HCT116 (cell line): ENCODE measurements around the gene NR4A1. TPM values are rescaled to one million over a fixed set of nuclear protein-coding genes. Genes with fewer than 3 reads are reported as not detected.

ENCODE experiments used
- ATAC-seq: fragments of 200-7000 bp; cut with Tn5 transposase; 2 replicates; pipeline ENCODE4 v1.9.1; 2020; ENCODE audit warnings: mild to moderate bottlenecking, moderate library complexity
- BruUV-seq: library from RNA; stranded (reverse); fragments of 400-500 nt; replicated peaks from 2 replicates; lab custom pipeline; 2021; lab: Mats Ljungman, UMichigan
- CTCF ChIA-PET: fragments of 300-600 bp; sonication (Branson Sonifier 250); formaldehyde crosslinking; loops from one replicate; lab custom pipeline; 2021; ENCODE audit warnings: antibody characterized with exemption; lab: Charles Lee
- POLR2A ChIA-PET: fragments of 300-600, 350-600 bp; sonication (Branson Sonifier 250); formaldehyde crosslinking; loops from one replicate; lab custom pipeline; 2021; ENCODE audit warnings: antibody characterized with exemption; lab: Charles Lee
- RAD21 ChIA-PET, 2 experiments: fragments of 300-600 bp; sonication (Branson Sonifier 250); formaldehyde crosslinking; loops; one replicate each; lab custom pipeline; 2023; ENCODE audit warnings: low total read pairs in 2 of 2; ENCODE audit not compliant: uncharacterized antibody in 2 of 2, unreplicated experiment in 2 of 2, low non-redundant PET in 1 of 2; lab: Charles Lee
- DNase-seq: peaks from one replicate; pipeline ENCODE4 v3.0.0-alpha.2; 2010; ENCODE audit warnings: low read depth, low spot score
- H2AFZ ChIP-seq: fragments of 200-600 bp; shearing (Covaris generic), sonication (generic); 2 replicates; pipeline ENCODE4 v1.6.1; 2017; ENCODE audit warnings: low read depth, mixed run types, mixed read lengths, antibody characterized with exemption, low read length; ENCODE audit not compliant: poor library complexity, severe bottlenecking
- H3K27ac ChIP-seq: 2 replicates; pipeline ENCODE4 v1.5.1; 2012; ENCODE audit warnings: low read depth, low read length
- H3K27me3 ChIP-seq: fragments of 200-600 bp; sonication (generic); 2 replicates; pipeline ENCODE4 v1.6.1; 2016; ENCODE audit warnings: mixed run types, low read length, mixed read lengths; ENCODE audit not compliant: insufficient read depth
- H3K36me3 ChIP-seq, 2 experiments: fragments of 200-500 bp in 1 of 2; fragments of 200-600 bp in 1 of 2; sonication (Bioruptor generic) in 1 of 2; sonication (generic) in 1 of 2; 2 replicates each; pipeline versions ENCODE4 v1.5.1 to v1.6.1; 2014 to 2016; ENCODE audit warnings: low read length in 2 of 2, inconsistent platforms in 1 of 2, mixed read lengths in 1 of 2, mixed run types in 1 of 2; ENCODE audit not compliant: insufficient read depth in 2 of 2, control insufficient read depth in 1 of 2
- H3K4me1 ChIP-seq, 2 experiments: fragments of 200-600 bp in 1 of 2; sonication (generic) in 1 of 2; 2 replicates each; pipeline versions ENCODE4 v1.5.1 to v1.6.1; 2012 to 2017; ENCODE audit warnings: low read length in 2 of 2, inconsistent platforms in 1 of 2, mild to moderate bottlenecking in 1 of 2, mixed read lengths in 1 of 2, mixed run types in 1 of 2, moderate library complexity in 1 of 2; ENCODE audit not compliant: insufficient read depth in 2 of 2, control insufficient read depth in 1 of 2
- H3K4me2 ChIP-seq: fragments of 200-600 bp; sonication (generic); 2 replicates; pipeline ENCODE4 v1.6.1; 2017; ENCODE audit warnings: mixed run types, low read length, mixed read lengths
- H3K4me3 ChIP-seq, 2 experiments: fragments of 200-600 bp in 1 of 2; sonication (generic) in 1 of 2; replicated peaks in 1 of 2; 2 replicates each; pipeline ENCODE4 v1.5.1; 2011 to 2016; ENCODE audit warnings: low read length in 2 of 2, control low read depth in 1 of 2, low read depth in 1 of 2, mild to moderate bottlenecking in 1 of 2, mixed read lengths in 1 of 2, mixed run types in 1 of 2
- H3K79me2 ChIP-seq: fragments of 200-600 bp; sonication (generic); 2 replicates; pipeline ENCODE4 v1.6.1; 2017; ENCODE audit warnings: mild to moderate bottlenecking, mixed run types, low read length, moderate library complexity, mixed read lengths; ENCODE audit not compliant: insufficient read depth
- H3K9ac ChIP-seq: fragments of 200-600 bp; sonication (generic); 2 replicates; pipeline ENCODE4 v1.6.1; 2016; ENCODE audit warnings: low read length, mixed read lengths
- H3K9me2 ChIP-seq: fragments of 200-600 bp; sonication (generic), shearing (Covaris generic); 2 replicates; pipeline ENCODE4 v1.6.1; 2017; ENCODE audit warnings: mixed run types, mild to moderate bottlenecking, moderate library complexity; ENCODE audit not compliant: insufficient read depth
- H3K9me3 ChIP-seq, 2 experiments: fragments of 200-500 bp in 1 of 2; fragments of 200-600 bp in 1 of 2; sonication (Bioruptor generic) in 1 of 2; sonication (generic) in 1 of 2; 2 replicates each; pipeline ENCODE4 v1.6.1; 2014 to 2017; ENCODE audit warnings: low read length in 2 of 2, mixed read lengths in 2 of 2, inconsistent platforms in 1 of 2, low read depth in 1 of 2, mild to moderate bottlenecking in 1 of 2, mixed run types in 1 of 2, moderate library complexity in 1 of 2; ENCODE audit not compliant: control insufficient read depth in 1 of 2, insufficient read depth in 1 of 2
- H4K20me1 ChIP-seq: fragments of 200-600 bp; sonication (generic), shearing (Covaris generic); 2 replicates; pipeline ENCODE4 v1.6.1; 2017; ENCODE audit warnings: mixed run types, mild to moderate bottlenecking, moderate library complexity; ENCODE audit not compliant: insufficient read depth
- ATF3 ChIP-seq: IDR thresholded peaks from 2 replicates; pipeline ENCODE4 v1.6.1; 2012
- CTCF ChIP-seq, 3 experiments: fragments of 200-600 bp in 1 of 3; sonication (generic) in 1 of 3; IDR thresholded peaks in 2 of 3; conservative IDR thresholded peaks in 1 of 3; 2 replicates each; pipeline ENCODE4 v1.5.1; 2012 to 2017; ENCODE audit warnings: low read depth in 2 of 3, low read length in 2 of 3, antibody characterized with exemption in 1 of 3, borderline replicate concordance in 1 of 3, control low read depth in 1 of 3, mild to moderate bottlenecking in 1 of 3, mixed read lengths in 1 of 3, mixed run types in 1 of 3, moderate library complexity in 1 of 3; ENCODE audit not compliant: insufficient read depth in 1 of 3
- ELF1 ChIP-seq: IDR thresholded peaks from 2 replicates; pipeline ENCODE4 v1.6.1; 2012; ENCODE audit warnings: low read depth, borderline replicate concordance
- EZH2 ChIP-seq: fragments of 200-600 bp; sonication (generic); IDR thresholded peaks from 2 replicates; pipeline ENCODE4 v1.6.1; 2017; ENCODE audit warnings: antibody characterized with exemption, mixed run types
- MAX ChIP-seq: IDR thresholded peaks from 2 replicates; pipeline ENCODE4 v1.6.1; 2012
- POLR2A ChIP-seq: IDR thresholded peaks from 2 replicates; pipeline ENCODE4 v1.7.0; 2011; ENCODE audit warnings: borderline replicate concordance; ENCODE audit not compliant: insufficient read depth, insufficient read length; ENCODE audit errors: extremely low read depth
- POLR2AphosphoS5 ChIP-seq: IDR thresholded peaks from 2 replicates; pipeline ENCODE4 v1.6.1; 2011; ENCODE audit warnings: mild to moderate bottlenecking, low read depth, low read length, moderate library complexity
- RAD21 ChIP-seq: IDR thresholded peaks from 2 replicates; pipeline ENCODE4 v1.6.1; 2012; ENCODE audit warnings: low read depth, mild to moderate bottlenecking
- SIN3A ChIP-seq: IDR thresholded peaks from 2 replicates; pipeline ENCODE4 v1.6.1; 2012; ENCODE audit warnings: low read depth
- YY1 ChIP-seq: IDR thresholded peaks from 2 replicates; pipeline ENCODE4 v1.6.1; 2011; ENCODE audit warnings: low read length, low read depth, moderate library complexity, mild to moderate bottlenecking; ENCODE audit not compliant: insufficient replicate concordance; ENCODE audit errors: extremely low read depth
- ZBTB33 ChIP-seq: IDR thresholded peaks from 2 replicates; pipeline ENCODE4 v1.6.1; 2011; ENCODE audit warnings: mild to moderate bottlenecking, low read length, moderate library complexity; ENCODE audit not compliant: insufficient replicate concordance; ENCODE audit errors: extremely low read depth
- intact Hi-C: fragments of 100-400 bp; cut with micrococcal nuclease; formaldehyde crosslinking; loops from 2 replicates; pipeline ENCODE4 v1.10.0; 2022
- total RNA-seq: library from RNA; stranded (reverse); gene quantifications from one replicate; pipeline ENCODE4 v1.2.1, GENCODE V29; 2021; ENCODE audit not compliant: unreplicated experiment
- TF ChIP-seq, protein P1 (sequence below): IDR thresholded peaks from 2 replicates; pipeline ENCODE4 v1.6.1; 2012; ENCODE audit warnings: low read depth

Gene NR4A1
- total RNA-seq, 1 experiment from 2014 or later: 35.3 TPM

- ChIA-PET CTCF (interaction anchor here (1.0 to 1.3 kb wide), 2 partner anchors 63 kb away, joined by 3 to 5 read pairs; no protein-coding TSS in a partner anchor), POLR2A (no interaction called here), RAD21 (no interaction called here)
- Histone ChIP-seq H2AFZ (no peak overlapping the region), H3K4me1 (peaks cover 7 to 10% of the 10 kb centered on the region in 2 experiments), H3K9me3 (no peaks in the 10 kb centered on the region), H3K9ac (no peak overlapping the region), H3K79me2 (no peaks in the 10 kb centered on the region), H4K20me1 (no peaks in the 10 kb centered on the region), H3K4me2 (no peak overlapping the region), H3K36me3 (no peaks in the 10 kb centered on the region), H3K4me3 (no peak overlapping the region), H3K27me3 (peaks cover 27% of the 10 kb centered on the region), H3K9me2 (no peaks in the 10 kb centered on the region), H3K27ac (no peak overlapping the region)
- ATAC-seq (no peak), DNase-seq (no peak)
- TF ChIP-seq POLR2AphosphoS5 (no peak), ELF1 (no peak), RAD21 (no peak), ATF3 (no peak), YY1 (no peak), SIN3A (no peak), ZBTB33 (no peak), EZH2 (no peak), MAX (no peak), CTCF (IDR thresholded peaks at IDR 0.05 in 2 of 3, conservative IDR thresholded peaks at IDR 0.05 in 1 of 3; ENCODE audit: borderline replicate concordance in 1 of 3, insufficient read depth in 1 of 3, low read depth in 2 of 3, low read length in 2 of 3) (no peak), POLR2A (no peak)
- TF ChIP-seq, protein P1, sequence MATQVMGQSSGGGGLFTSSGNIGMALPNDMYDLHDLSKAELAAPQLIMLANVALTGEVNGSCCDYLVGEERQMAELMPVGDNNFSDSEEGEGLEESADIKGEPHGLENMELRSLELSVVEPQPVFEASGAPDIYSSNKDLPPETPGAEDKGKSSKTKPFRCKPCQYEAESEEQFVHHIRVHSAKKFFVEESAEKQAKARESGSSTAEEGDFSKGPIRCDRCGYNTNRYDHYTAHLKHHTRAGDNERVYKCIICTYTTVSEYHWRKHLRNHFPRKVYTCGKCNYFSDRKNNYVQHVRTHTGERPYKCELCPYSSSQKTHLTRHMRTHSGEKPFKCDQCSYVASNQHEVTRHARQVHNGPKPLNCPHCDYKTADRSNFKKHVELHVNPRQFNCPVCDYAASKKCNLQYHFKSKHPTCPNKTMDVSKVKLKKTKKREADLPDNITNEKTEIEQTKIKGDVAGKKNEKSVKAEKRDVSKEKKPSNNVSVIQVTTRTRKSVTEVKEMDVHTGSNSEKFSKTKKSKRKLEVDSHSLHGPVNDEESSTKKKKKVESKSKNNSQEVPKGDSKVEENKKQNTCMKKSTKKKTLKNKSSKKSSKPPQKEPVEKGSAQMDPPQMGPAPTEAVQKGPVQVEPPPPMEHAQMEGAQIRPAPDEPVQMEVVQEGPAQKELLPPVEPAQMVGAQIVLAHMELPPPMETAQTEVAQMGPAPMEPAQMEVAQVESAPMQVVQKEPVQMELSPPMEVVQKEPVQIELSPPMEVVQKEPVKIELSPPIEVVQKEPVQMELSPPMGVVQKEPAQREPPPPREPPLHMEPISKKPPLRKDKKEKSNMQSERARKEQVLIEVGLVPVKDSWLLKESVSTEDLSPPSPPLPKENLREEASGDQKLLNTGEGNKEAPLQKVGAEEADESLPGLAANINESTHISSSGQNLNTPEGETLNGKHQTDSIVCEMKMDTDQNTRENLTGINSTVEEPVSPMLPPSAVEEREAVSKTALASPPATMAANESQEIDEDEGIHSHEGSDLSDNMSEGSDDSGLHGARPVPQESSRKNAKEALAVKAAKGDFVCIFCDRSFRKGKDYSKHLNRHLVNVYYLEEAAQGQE: no peak
- no TSS peak for BruUV-seq
- intact Hi-C loops: no loop called here
Observed at GRCh38 chr12:52087961-52088820, 36.9 kb downstream of the NR4A1 start.
